A673 (cell line): Measurements from ENCODE around the gene CLSTN2. TPM values are rescaled to one million over a fixed set of nuclear protein-coding genes. Genes with fewer than 3 reads are reported as not detected.

Experiments
- BruUV-seq: library from RNA; stranded (reverse); fragments of 400-500 nt; replicated peaks from 2 replicates; lab custom pipeline; 2021; lab: Mats Ljungman, UMichigan
- CTCF ChIA-PET: fragments of 300-600 bp; sonication (Branson Sonifier 250); formaldehyde crosslinking; loops from one replicate; lab custom pipeline; 2022; ENCODE audit warnings: antibody characterized with exemption; lab: Charles Lee
- POLR2A ChIA-PET: fragments of 300-600 bp; sonication (Branson Sonifier 250); formaldehyde crosslinking; loops from one replicate; lab custom pipeline; 2022; ENCODE audit warnings: antibody characterized with exemption; ENCODE audit not compliant: low non-redundant PET; lab: Charles Lee
- DNase-seq: peaks from one replicate; pipeline ENCODE4 v3.0.0-alpha.2; 2015; ENCODE audit warnings: low spot score
- H3K27ac ChIP-seq: fragments of 200-600 bp; sonication (generic); 2 replicates; pipeline ENCODE4 v1.5.1; 2016; ENCODE audit warnings: mixed run types, low read depth, mild to moderate bottlenecking, mixed read lengths, antibody characterized with exemption, low read length; ENCODE audit not compliant: poor library complexity, severe bottlenecking
- H3K27me3 ChIP-seq: fragments of 200-600 bp; sonication (generic); replicated peaks from 2 replicates; pipeline ENCODE4 v1.6.1; 2017; ENCODE audit warnings: mixed run types, low read depth, mild to moderate bottlenecking, mixed read lengths, antibody characterized with exemption, low read length; ENCODE audit not compliant: insufficient read depth, poor library complexity
- H3K36me3 ChIP-seq: fragments of 200-600 bp; sonication (generic); 2 replicates; pipeline ENCODE4 v1.6.1; 2016; ENCODE audit warnings: mixed run types, mild to moderate bottlenecking, mixed read lengths, antibody characterized with exemption, low read length; ENCODE audit not compliant: insufficient read depth, poor library complexity, severe bottlenecking
- H3K4me1 ChIP-seq: fragments of 200-600 bp; sonication (generic); 2 replicates; pipeline ENCODE4 v1.6.1; 2017; ENCODE audit warnings: mixed run types, mild to moderate bottlenecking, mixed read lengths, antibody characterized with exemption, low read length; ENCODE audit not compliant: insufficient read depth, poor library complexity, severe bottlenecking
- H3K4me3 ChIP-seq: fragments of 200-600 bp; sonication (generic); 2 replicates; pipeline ENCODE4 v1.5.1; 2016; ENCODE audit warnings: low read depth, mixed run types, mild to moderate bottlenecking, mixed read lengths, low read length; ENCODE audit not compliant: poor library complexity, severe bottlenecking
- H3K9me3 ChIP-seq: fragments of 200-600 bp; sonication (generic); 2 replicates; pipeline ENCODE4 v1.6.1; 2016; ENCODE audit warnings: mixed run types, low read depth, mild to moderate bottlenecking, mixed read lengths, antibody characterized with exemption, low read length; ENCODE audit not compliant: poor library complexity, severe bottlenecking
- CTCF ChIP-seq: fragments of 300-800, 200-600 bp; sonication (generic); conservative IDR thresholded peaks from 2 replicates; pipeline ENCODE4 v1.5.1; 2017; ENCODE audit warnings: low read depth, mild to moderate bottlenecking, antibody characterized with exemption, low read length, moderate library complexity, mixed read lengths
- EZH2 ChIP-seq: fragments of 200-600 bp; sonication (generic); IDR thresholded peaks from 2 replicates; pipeline ENCODE4 v1.6.1; 2017; ENCODE audit warnings: borderline replicate concordance, low read depth, mild to moderate bottlenecking, mixed read lengths, antibody characterized with exemption, low read length; ENCODE audit not compliant: poor library complexity, severe bottlenecking
- intact Hi-C: fragments of 100-400 bp; cut with micrococcal nuclease; formaldehyde crosslinking; loops from one replicate; pipeline ENCODE4 v1.10.0; 2022; ENCODE audit not compliant: unreplicated experiment
- total RNA-seq: library from RNA; stranded (reverse); gene quantifications from 2 replicates; pipeline ENCODE4 v1.2.3, GENCODE V29; 2021

Gene CLSTN2
- total RNA-seq, 1 experiment from 2014 or later: 50.7 TPM

GRCh38 chr3:140501770-140502364, 566.9 kb downstream of the CLSTN2 start:
- no peaks in the 10 kb centered on the region for H3K27me3 ChIP-seq
- H3K9me3 ChIP-seq: no peaks in the 10 kb centered on the region
- no peak for DNase-seq
- TF ChIP-seq CTCF: no peak
- no peak for TF ChIP-seq EZH2
- BruUV-seq: no TSS peak
- ChIA-PET CTCF (no interaction called here), POLR2A (no interaction called here)
- no peak overlapping the region for H3K4me3 ChIP-seq
- no peak overlapping the region for H3K27ac ChIP-seq
- no peaks in the 10 kb centered on the region for H3K36me3 ChIP-seq
- intact Hi-C loops: no loop called here
- H3K4me1 ChIP-seq: no peaks in the 10 kb centered on the region

- Histone ChIP-seq H3K4me1 (no peaks in the 10 kb centered on the region), H3K27ac (no peak overlapping the region), H3K4me3 (no peak overlapping the region), H3K9me3 (no peaks in the 10 kb centered on the region), H3K27me3 (no peaks in the 10 kb centered on the region), H3K36me3 (no peaks in the 10 kb centered on the region)
- TF ChIP-seq CTCF (no peak), EZH2 (no peak)
- ChIA-PET CTCF (no interaction called here), POLR2A (no interaction called here)
- intact Hi-C loops: no loop called here
- no peak for DNase-seq
- no TSS peak for BruUV-seq
These were observed 570.2 kb downstream of the CLSTN2 start for GRCh38 chr3:140505213-140505612.

- Histone ChIP-seq H3K27me3 (no peaks in the 10 kb centered on the region), H3K9me3 (no peaks in the 10 kb centered on the region), H3K36me3 (no peaks in the 10 kb centered on the region), H3K4me3 (no peak overlapping the region), H3K4me1 (no peaks in the 10 kb centered on the region), H3K27ac (no peak overlapping the region)
- no TSS peak for BruUV-seq
- intact Hi-C loops: no loop called here
- TF ChIP-seq EZH2: no peak
- TF ChIP-seq CTCF: no peak
- DNase-seq: no peak
- POLR2A ChIA-PET: no interaction called here
- CTCF ChIA-PET: no interaction called here
These were observed 570.9 kb downstream of the CLSTN2 start for GRCh38 chr3:140505876-140506275.
